ENCODE data around the gene CDC45. TPM values are rescaled to one million over a fixed set of nuclear protein-coding genes. Genes with fewer than 3 reads are reported as not detected.
"Not testable (repeated sequence)": the region's sequence is repeated elsewhere in the genome, so short reads cannot be mapped to it uniquely, and the experiment has no call there.

The CDC45 gene
- total RNA-seq, 4 donors from 2014 or later = 0.39 to 3.9 (median 2.0) TPM

DNA sequence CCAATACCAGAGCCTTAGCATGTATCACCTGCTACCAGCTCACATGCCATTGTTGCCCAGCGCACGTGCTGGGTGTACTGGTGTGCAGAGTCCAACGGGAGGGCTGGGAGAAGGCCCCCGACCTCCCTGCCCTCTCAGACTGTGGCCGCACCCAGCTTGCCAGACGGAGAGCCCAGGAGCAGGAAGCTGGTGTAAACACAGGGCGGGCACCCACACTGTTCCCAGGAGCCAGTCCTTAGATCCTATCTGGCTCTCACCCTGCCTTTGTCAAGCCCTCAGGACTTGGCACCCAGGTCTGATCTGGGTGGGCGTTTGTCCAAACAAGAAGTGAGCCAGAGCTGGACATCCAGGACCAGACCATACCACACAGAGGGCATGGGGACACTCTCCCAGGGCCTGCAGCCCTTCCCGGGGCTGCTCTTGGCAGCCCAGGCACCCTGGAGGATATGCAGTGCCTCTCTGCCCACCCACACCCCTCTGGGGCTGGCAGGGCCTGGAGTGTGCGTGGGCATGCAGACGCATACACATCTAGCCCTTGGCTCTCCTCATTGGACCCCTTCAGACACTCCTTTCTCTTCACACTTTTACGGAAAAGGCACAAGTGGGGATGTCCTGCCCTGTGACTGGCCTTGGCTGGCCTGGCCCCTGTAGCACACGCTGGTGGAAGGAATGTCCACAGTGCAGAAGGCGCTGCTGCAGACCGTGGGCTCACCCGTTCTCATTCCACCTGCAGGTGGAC is 64.4 kb downstream of the CDC45 start:
- intact Hi-C loops (cut with DNase I; ENCODE audit: low total_unique reads) = no loop called here

DNA sequence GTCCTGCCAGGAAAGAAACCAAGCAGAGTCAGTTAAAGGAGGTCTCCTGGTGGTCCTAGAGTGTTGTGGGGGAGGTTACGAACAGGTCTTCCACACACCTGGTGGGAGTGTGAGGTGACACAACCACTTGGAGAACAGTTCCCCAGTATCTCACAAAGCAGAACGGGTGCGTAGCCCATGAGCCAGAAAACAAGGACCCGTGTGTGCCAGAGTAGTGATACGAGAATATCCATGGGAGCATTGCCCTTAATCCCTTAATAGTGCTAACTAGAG is 66.2 kb downstream of the CDC45 start:
- no peak overlapping the region for H3K4me3 ChIP-seq (ENCODE audit: low read depth, poor library complexity, severe bottlenecking)
- no peak for TF ChIP-seq POLR2A (IDR thresholded peaks at IDR 0.05)
- TF ChIP-seq, protein P1, sequence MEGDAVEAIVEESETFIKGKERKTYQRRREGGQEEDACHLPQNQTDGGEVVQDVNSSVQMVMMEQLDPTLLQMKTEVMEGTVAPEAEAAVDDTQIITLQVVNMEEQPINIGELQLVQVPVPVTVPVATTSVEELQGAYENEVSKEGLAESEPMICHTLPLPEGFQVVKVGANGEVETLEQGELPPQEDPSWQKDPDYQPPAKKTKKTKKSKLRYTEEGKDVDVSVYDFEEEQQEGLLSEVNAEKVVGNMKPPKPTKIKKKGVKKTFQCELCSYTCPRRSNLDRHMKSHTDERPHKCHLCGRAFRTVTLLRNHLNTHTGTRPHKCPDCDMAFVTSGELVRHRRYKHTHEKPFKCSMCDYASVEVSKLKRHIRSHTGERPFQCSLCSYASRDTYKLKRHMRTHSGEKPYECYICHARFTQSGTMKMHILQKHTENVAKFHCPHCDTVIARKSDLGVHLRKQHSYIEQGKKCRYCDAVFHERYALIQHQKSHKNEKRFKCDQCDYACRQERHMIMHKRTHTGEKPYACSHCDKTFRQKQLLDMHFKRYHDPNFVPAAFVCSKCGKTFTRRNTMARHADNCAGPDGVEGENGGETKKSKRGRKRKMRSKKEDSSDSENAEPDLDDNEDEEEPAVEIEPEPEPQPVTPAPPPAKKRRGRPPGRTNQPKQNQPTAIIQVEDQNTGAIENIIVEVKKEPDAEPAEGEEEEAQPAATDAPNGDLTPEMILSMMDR (IDR thresholded peaks at IDR 0.05) = no peak
- 75 to 84% methylated on average over 5 of the region's 5 CpGs for WGBS, 2 donors
- DNase-seq (ENCODE audit: low spot score in 2 of 2) = no peak
- intact Hi-C loops (cut with DNase I; ENCODE audit: low total_unique reads) = no loop called here

More for the DNA sequence above, 64.4 kb downstream of the CDC45 start:
- TF ChIP-seq, protein P1 (IDR thresholded peaks at IDR 0.05) = no peak
- WGBS, 2 donors = 53 to 61% methylated on average over 14 to 15 of the region's 16 CpGs
- DNase-seq (ENCODE audit: low spot score in 2 of 2) = no peak
- no peak overlapping the region for H3K4me3 ChIP-seq (ENCODE audit: low read depth, poor library complexity, severe bottlenecking)

DNA sequence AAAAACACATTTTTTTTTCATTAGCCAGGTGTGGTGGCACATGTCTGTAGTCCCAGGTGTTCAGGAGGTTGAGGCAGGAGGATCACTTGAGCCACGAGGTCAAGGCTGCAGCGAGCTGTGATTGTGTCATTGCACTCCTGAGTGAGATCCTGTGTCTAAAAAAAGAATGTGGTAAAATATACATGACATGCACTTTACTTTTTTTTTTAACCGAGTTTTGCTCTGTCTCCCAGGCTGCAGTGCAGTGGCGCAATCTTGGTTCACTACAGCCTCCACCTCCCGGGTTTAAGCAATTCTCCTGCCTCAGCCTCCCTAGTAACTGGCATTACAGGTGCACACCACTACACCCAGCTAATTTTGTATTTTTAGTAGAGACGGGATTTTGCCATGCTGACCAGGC is 67.0 kb downstream of the CDC45 start:
- H3K4me3 ChIP-seq (ENCODE audit: low read depth, poor library complexity, severe bottlenecking) = no peak overlapping the region
- intact Hi-C loops (cut with DNase I; ENCODE audit: low total_unique reads) = no loop called here
- no peak for DNase-seq (ENCODE audit: low spot score in 2 of 2)
- 71 to 74% methylated on average over 6 of the region's 6 CpGs for WGBS, 2 donors
- TF ChIP-seq, protein P1 (IDR thresholded peaks at IDR 0.05) = no peak
- TF ChIP-seq POLR2A (IDR thresholded peaks at IDR 0.05) = no peak

DNA sequence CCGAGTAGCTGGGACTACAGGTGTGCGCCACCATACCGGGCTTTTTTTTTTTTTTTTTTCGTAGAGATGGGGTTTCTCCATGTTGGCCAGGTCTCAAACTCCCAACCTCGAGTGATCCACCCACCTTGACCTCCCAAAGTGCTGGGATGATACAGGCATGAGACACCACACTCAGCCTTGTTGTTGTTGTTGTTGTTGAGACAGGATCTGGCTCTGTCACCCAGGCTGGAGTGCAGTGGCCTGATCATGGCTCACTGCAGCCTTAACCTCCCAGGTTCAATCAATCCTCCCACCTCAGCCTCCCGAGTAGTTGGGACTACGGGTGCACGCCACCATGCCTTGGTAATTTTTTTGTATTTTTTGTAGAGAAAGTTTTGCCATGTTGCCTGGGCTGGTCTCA is 67.9 kb downstream of the CDC45 start:
- DNase-seq (ENCODE audit: low spot score in 2 of 2) = no peak
- intact Hi-C loops (cut with DNase I; ENCODE audit: low total_unique reads) = no loop called here
- WGBS, 2 donors = 87 to 92% methylated on average over 8 of the region's 8 CpGs
- H3K4me3 ChIP-seq (ENCODE audit: low read depth, poor library complexity, severe bottlenecking) = no peak overlapping the region
- no peak for TF ChIP-seq POLR2A (IDR thresholded peaks at IDR 0.05)
- TF ChIP-seq, protein P1 (IDR thresholded peaks at IDR 0.05) = no peak

DNA sequence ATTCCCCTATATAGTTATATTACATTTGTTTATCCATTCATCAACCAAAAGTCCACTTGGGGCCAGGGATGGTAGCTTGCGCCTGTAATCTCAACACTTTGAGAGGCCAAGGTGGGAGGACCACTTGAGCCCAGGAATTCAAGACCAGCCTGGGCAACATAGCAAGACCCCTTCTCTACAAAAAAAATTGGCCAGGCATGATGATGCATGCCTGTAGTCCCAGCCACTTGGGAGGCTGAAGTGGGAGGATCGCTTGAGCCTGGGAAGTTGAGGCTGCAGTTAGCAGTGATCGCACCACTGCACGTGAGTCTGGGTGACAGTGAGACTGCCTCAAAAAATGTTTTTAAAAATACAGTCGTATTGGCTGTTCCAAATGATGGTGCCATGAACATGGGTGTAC is 68.7 kb downstream of the CDC45 start:
- H3K4me3 ChIP-seq (ENCODE audit: low read depth, poor library complexity, severe bottlenecking); DNase-seq (ENCODE audit: low spot score in 2 of 2); intact Hi-C loops (cut with DNase I; ENCODE audit: low total_unique reads): not testable (repeated sequence)
- WGBS, 2 donors = 95 to 98% methylated on average over 5 of the region's 5 CpGs

DNA sequence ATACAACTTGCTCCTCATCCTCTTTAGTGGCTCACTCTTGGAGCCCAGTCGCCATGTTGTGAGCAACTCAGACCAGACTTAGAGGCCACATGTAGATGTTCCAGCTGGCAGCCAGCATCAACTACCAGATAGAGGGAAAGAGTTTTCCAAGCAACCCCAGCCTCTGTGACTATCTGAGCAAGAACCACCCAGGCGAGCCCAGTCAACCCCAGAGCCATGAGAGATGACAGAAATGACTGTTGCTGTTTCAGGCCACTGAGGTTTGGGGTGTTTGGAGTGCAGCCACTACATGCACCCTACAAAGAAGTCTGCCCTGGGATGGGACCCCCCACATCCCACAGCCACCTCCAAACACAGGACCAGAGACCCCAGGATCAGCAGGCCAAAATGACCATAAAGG is 69.2 kb downstream of the CDC45 start:
- 89 to 90% methylated on average over 2 of the region's 2 CpGs for WGBS, 2 donors
- no peak for TF ChIP-seq POLR2A (IDR thresholded peaks at IDR 0.05)
- TF ChIP-seq, protein P1 (IDR thresholded peaks at IDR 0.05) = no peak
- H3K4me3 ChIP-seq (ENCODE audit: low read depth, poor library complexity, severe bottlenecking) = no peak overlapping the region
- intact Hi-C loops (cut with DNase I; ENCODE audit: low total_unique reads) = no loop called here
- DNase-seq (ENCODE audit: low spot score in 2 of 2) = no peak
